ENCODE results near the gene PRDM16.
A peak's percentile ranks its signal among the peaks of the same experiment; 100 is the strongest.

Gene PRDM16

DNA sequence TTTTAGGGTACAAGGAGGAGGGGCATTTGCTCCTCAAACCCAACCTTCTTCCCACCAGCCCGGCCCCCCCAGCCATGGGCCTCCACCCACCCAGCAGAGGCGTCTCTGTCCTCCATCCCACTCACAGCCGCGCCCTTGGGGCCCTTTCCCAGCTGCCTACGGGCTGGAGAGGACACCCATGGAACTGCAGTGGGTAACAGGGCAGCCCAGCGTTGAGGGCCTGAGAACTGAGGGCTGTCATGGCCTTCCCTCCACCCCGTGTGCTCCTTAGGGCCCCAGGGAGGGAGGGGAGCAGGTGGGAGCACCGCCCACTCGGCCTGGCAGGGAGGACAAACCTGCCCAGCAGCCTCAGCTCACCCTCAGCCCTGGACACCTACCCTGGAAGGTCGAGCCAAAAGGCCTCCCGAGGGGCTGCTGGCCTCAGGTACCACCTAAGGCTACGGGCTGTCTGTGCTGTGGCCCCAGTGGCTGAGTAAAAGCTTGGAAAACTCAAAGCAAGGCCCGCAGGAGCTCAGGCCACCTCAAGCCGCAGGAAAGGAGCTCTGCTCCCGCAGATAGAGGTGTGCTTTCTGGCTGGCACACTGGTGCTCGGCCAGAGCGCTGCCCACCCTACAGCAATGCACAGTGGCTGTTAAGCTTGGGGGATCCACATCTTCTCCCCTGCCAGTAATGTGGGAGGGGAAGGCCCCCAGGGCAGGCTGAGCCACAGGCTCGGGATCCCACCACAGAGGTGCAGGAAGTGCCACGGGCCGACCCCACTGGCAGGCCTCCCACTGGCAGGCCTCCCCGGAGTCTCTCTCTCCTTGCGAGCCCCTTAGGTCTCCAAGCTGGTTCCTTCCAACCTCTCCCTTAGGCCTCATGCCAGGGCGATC lies 383.2 kb downstream of the PRDM16 start:
- DNase-seq (ENCODE audit: low spot score) = no peak

DNA sequence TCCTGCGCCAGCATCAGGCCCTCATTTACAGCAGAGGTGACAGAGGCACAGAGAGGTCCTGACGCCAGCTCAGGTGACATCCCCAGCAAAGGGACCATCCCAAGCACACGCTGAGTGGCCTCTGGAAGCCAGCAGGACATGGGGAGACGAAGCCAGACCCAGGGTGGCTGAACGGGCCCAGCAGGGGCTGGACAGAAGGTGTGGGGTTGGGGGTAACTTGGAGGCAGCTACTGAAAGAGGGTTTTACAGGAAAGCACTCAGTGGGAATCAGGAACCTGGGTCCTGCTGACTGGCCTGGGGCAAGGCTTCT lies 383.8 kb downstream of the PRDM16 start:
- DNase-seq (ENCODE audit: low spot score) = no peak

DNA sequence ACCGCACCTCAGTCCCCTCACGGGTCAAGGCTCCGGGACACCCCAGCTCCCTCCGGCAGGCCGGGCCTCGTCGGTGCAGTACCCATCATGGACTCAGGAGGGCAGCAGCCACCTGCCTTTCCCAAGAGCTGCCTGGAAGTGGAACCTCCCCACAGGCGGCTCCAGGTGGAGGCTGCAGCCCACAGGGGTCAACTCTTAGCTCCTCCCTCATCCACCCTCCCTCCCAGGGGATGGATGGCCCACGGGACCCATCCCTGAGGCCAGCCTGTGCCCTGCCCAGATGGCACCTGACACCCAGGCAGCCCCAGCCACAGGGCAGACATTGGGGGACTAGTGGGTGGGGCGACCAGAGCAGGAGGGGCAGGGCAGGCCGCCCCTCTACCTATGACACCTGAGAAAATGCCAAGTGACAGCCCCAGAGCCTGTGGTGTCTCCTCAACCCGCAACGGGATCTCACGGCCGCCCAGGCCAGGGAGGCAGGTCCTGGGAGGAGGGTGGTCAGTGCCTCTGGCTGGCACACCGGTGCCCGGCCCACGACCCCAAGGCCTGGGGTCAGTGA lies 384.3 kb downstream of the PRDM16 start:
- DNase-seq (ENCODE audit: low spot score) = peak; percentile 79

DNA sequence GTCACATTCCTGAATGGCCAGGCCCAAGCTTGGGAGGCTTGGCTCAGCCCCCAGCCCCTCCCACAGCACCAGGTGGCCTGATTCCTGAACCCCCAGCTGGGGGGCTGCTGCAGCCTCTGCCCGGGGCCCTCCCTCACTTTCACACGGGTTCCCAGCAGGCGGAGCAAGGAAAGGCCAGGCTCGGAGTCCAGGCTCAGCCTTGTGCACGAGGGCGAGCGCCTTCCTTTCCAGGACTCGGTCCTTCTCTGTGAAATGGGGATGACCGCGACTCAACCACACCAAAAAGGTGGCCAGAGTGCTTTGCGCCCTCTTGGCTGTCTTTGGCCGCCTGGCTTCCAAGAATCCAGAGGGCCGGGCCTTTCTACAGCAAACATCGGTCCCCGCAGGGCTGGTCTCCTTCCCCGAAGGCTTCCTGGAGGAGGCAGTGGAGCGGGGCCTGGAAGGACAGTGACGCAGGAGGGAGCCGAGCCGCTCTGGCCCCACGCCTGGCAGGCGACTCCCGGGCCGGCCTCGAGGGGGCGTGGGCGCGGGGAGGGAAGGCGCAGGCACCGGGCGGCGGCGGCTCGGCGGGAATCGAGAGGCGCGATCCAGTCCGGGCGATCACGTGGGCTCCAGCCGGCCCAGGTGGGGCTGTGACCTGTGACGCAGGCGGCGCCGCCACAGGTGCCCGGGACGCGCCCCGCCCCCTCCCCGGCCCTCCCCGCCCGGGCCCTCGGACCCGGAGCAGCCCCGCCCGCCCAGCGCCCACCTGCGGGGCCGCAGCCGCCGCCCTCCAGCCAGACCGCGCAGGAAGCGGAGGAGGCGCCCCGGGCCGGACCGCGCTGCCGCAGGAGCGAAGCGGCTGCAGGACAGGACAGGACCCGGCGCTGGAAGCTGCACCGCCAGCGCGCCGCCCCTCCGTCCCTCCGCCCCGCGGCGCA lies 385.1 kb downstream of the PRDM16 start, which contains the start of gene ARHGEF16:
Gene ARHGEF16 (plus strand): TSS at position 775 of the 920 bp plus-strand sequence. CDS start 8,420 bp downstream, outside the sequence.
- no peak for DNase-seq (ENCODE audit: low spot score)

DNA sequence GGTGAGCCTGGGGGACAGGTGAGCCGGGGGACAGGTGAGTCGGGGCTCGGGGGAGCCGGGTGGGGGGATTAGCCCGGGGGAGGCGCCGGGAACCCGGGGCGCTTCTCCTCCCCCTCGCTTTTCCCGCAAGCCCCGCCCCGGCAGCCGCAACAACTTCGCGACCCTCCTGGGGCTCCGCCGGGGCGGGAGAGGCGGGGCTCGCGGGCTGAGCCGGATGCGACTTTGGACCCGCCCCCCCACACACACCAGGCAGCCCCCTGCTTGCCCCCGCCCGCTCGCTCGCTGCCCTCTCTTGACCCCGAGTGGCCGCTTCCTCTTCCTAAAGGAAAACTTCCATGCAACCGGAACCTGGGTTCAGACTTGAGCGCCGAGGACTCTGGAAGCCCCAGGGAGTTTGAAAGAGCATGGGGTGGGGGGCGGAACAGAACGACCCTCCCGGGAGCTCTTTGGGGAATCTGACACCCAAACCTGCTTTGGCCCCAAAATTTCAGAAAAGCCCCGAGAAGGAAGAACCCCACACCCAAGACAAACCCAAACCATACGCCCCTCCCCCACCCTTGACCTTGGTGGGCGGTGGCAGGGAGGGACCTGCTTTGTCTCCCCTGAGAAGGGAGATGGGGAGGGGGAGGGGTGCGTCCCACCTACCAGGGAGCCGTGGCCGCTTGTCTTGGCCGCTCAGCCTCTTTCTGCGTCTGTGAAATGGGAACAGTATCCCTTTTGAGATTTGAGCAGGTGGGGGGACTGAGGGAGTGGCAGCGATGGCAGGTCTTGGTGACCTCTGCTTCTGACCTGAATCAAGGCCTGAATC lies 386.0 kb downstream of the PRDM16 start:
- no peak for DNase-seq (ENCODE audit: low spot score)

DNA sequence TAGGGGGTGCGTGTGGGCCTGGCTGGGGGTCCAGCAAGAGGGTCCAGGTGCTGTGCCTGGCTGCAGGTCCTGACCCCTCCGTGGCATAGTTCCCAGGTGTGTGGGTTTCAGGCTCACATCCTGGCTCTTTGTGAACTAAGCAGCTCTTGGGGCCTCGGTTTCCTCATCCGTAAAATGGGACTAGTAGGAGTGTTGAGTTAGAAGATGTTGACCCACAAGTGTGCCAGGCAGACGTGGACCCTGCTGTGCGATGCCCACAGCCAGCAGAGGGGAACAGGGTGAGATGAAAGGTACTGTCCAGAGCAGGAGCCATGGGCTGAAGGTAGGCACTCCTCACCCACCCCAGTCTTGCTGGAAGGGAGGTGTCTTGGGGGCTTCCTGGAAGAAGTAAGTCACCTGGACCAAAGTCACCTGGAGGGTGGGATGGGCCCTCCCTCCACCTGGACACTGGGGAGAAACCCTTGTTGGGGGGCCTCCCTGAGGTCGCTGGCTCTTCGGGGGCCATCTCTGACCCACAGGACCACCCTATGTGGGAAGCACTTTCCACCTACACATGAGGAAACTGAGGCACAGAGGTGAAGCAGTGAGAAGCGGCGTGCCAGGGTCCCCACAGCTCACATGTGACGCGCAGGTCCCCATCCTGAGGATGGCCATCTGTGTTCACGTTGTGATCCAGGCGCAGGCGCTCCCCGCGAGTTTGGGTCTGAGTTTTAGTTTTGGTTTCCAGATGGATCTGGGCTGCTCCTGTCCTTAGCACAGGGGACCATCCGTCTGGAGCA lies 386.9 kb downstream of the PRDM16 start:
- DNase-seq (ENCODE audit: low spot score) = no peak

DNA sequence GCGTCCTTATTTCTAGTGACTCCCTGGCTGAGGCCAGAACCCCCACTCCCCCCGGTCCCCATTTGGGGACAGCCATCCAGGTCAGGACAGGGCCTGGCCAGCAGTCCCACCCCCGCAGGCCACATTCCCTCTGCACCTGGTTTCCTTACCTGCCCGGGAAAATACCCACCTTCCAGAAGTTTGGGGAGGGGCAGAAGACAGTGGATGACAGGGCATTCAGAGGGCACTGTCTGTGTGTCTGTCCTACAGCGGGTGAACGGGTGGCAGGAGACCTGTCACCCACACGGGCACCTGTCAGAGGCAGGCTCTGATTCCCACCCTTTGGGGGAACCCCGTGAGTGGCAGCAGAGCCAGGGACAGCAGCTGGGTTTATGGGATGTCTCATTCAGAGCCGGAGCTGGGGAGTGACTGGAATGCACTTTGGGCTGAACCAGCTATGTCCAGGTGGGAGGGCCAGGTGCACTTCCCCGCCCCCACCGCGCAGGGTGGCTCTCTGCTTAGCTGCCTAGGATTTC lies 387.5 kb downstream of the PRDM16 start:
- no peak for DNase-seq (ENCODE audit: low spot score)

DNA sequence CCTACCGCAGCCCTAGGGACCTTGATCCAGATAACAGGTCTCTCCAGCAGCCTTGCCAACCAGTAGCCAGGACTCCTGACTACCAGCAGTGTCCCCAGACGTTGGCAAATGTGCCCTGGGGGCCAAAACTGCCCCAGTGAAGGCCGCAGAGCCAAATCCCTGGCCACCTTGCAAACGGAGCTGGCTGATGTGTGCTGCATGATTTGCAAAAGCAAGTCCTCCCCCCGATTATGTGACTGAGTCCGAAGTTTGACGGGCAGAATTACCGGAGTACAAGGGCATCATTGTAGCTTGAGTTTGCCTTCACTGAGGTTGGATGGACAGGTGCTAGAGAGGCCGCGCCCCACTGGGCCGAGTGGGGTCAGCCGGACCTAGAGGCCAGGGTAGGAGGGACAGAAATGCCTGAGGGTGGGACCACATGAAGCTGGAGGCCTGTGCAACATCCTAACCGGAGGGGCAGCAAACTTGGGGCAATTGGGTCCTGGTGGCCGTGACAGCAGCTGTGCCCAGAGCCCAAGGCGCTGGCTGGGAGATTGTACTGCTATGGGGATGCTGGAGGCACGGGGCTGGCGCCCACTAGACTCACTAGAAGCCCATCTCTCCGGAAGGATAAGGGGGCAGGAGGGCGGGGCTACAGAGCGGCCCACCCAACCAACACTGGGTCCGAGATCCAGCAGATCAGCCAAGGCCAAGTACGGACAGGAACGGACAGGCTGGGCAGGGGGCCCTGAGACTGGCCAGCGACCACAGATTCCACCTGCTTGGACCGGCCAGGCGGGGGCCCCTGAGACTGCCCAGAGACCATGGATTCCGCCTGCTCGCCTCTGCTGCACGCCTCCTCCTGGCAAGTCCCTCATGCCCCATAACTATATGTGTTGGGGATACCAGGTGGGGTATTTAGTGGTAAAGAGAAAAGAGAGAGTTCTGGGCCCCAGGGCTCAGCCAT lies 388.2 kb downstream of the PRDM16 start:
- DNase-seq (ENCODE audit: low spot score) = no peak

DNA sequence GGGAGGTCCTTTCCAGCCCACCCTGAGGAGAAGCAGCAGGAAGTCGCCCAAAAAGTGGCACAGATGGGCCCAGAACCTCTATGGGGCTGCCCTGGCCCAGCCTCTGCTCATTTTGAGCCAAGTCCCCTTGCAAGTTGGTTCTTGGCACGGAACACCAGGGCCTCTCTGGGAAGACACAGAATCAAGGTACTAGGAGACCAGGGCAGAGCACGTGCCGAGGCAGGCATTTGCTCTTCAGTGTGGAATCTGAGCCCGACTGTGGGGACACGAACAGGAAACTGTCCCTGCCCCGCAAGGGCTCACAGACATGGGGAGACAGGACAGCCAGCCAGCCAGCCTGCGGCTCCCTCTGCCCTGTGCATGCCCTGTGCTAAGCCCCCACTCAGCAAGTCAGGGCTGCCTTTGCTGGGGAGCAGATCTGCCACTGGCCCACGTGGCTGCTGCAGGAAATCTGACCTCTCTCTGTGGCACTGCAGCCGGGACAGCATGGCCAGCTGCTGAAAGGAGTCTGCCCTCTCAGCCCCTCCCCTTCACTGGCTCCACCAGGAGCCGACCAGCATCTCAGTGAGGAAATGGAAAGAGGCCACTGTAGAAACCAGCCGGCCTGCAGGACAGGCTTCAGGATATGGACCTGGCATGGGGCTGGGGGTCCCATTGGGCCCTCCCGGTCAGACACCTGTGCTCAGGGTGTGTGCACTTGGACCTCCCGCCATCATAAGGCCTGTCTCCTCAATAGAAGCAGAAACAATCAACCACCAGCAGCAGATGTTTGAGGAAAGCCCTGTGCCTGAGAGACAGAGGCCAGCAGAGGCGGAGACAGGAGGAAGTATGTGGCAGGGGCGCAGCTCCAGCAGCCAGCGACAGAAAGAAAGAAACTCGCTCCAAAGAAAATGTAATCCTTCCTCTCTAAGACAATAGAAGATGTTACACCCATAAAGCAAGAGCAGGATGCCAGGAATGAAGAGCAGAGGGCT lies 389.2 kb downstream of the PRDM16 start:
- no peak for DNase-seq (ENCODE audit: low spot score)

DNA sequence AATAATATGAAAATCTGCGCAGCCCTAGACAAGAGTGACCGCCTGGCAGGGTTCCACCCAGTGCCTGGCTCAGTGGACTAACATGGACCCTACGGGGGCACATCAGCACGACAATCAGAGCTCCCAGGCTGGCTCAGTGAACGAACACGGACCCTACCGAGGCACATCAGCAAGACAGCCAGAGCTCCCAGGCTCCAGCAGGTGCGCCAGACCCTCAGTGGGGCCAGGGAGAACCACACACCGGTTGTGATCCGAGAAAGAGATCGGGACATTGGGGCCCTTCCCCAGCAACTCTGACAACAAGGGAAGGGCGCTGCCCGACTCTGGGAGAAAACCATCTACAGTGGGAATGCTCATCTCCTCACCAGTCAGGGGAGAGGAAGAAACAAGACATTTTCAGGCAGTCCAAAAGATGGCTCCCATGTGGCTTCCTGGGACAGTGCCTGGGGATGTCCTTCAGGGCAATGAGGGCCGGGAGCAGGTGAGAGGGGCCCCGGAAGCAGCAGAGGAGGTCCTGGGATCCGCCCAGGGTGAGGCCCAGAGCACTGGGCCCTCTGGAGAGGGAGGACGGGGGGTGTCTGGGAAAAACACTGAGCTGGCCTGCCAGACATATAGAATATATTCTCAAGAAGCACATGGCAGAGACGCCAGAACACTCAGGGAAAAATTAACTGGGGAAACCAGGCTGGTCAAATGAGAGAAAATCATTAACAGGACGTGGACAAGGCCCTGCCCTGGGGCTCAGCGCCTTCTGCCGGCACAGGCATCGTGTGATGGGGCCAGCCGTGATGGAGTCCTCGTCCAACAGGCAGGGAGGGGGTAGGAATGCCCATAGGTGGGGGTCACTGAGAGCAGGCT lies 390.3 kb downstream of the PRDM16 start:
- no peak for DNase-seq (ENCODE audit: low spot score)

DNA sequence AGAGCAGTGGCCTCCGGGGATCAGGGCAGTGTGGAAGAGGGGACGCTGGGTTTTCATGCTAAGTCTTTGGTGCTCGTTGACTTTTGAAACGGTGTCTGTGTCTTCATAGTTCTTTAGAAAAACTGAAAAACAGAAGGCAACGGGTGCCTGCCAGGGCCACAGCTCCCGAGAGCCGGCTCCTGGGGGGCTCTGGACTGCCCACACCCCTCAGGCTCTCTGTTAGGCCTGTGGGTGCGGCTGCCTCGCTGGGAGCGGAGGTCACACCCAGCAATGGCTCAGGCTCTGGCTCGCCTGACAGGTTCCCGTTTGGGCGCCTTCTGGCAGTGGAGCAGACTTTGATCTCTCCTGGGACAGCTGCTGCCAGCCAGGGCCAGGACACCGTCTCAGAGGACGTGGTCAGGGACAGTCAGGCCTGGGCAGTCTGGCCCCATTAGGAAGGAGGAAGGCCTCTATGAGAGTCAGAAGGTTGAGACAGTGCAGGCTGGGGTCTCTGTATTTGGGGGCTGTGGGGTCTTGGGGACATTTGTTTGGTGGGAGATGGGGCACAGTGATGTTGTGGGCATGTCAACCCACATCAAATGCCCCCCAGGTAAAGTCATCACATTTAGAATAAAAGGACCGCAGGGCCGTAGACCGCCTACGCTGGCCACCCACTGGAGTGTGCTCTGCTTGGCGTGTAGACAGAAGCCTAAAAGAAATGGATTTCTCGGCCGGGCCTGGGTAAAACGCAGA lies 391.1 kb downstream of the PRDM16 start:
- DNase-seq (ENCODE audit: low spot score) = no peak

DNA sequence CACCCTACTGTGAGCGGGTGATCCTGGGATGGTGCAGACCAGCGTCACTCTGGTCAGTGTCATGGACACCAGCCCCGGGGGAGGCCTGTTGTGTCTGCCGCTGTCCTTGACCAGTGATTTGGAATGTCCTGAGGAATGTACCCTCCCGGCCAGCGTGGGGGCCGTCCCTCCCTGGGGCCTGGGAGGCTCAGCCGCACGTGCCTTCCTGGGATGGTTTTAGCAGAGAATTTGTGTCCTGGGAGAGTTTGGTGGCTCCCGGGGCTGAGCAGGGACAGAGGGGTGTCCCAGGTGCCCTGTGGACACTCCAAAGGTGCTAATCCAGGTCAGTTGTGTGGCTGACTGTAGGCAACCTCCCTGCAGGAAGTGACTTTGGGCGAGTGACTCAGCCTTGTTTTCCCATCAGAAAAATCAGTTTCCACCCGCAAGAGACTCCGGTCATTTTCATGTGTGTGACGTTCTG lies 391.7 kb downstream of the PRDM16 start:
- DNase-seq (ENCODE audit: low spot score) = no peak

DNA sequence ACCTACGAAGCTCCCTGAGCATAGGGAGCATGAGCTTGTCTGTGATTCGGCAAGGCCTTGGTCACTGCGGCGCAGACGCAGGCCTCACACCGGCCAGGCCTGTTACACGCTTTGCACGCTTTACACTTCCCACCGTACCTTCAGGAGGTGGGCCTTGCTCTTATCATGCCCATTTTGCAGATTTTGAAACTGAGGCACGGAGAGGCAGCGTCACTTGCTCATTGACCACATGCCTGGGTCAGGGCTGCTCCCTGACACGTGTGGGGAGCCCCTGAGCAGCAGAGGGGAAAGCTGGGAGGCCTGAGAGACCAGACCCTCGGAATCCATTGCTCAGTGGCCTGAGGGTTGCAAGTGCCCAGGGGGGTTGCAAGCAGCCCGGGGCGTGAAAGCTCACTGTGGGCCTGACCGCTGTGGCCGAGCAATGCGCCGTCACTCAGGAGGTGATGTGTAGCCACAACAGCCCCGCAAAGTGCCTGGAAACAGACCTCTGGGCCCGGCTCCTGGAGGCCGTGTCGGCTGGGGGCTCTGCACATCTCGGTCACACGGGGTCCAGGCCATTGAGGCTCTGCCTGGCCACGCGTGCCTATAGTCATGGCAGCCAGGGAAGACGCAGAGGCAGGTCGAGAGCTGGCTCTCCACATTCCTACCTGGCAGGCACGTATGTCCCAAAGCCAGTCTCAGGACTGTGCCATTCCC lies 392.4 kb downstream of the PRDM16 start:
- no peak for DNase-seq (ENCODE audit: low spot score)

DNA sequence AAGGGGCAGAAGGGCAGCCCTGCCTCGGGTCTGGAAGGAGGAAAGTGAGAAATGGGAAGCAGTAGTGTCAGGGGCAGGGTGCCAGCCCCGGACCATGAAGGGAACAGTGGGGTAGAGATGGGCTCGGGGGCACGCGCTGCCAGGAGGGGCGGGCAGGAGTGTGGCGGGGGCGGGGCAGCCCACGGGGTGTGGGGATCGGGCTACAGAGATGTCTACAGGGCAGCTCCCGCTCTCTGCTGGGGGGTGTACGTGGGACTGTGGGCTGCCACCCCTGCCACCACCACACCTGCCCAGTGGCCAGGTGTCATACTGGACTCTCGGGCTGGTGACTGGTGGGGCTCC lies 392.9 kb downstream of the PRDM16 start:
- DNase-seq (ENCODE audit: low spot score) = no peak

DNA sequence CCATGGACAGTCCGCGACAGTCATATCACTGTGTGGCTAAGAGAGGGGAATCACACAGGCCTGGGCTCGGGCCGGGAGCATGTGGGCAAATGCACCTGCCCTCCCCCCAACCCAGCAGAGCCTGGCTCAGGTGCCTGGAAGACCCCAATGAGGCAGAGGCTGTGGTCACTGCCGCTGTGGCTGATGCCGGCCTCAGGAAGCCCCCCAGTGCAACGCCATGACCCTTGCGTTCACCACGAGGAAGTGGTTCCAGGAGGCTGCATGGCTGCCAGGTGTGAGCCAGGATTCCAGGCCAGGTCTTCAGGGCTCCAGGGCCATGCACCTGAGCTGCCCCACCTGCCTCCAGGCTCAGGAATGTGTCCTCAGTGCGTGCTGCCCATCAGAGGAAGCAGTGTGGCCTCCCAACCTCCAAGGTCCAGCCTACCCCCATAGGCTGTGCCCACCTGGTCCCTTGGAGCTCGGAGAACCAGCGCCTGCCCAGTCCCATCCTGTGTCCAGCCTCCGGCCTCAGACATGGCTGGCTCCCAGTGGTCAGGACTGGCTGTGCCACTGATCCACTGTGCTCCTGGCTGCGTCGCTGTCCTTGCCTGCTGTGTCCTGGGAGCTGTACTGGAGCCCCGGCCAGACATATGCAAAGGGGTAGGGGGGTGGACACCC lies 393.5 kb downstream of the PRDM16 start:
- DNase-seq (ENCODE audit: low spot score) = no peak

DNA sequence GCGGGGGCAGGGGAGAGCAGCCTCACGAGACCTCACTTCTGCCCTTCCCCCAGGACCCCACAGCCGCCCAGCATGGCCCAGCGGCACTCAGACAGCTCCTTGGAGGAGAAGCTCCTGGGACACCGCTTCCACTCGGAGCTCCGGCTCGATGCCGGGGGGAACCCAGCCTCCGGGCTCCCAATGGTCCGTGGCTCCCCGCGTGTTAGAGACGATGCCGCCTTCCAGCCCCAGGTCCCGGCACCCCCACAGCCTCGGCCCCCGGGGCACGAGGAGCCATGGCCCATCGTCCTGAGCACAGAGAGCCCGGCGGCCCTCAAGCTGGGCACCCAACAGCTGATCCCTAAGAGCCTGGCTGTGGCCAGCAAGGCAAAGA lies 394.0 kb downstream of the PRDM16 start:
- DNase-seq (ENCODE audit: low spot score) = no peak
